Stimulated activated CD8-positive, alpha-beta memory T cell treated with anti-CD3 and anti-CD28 coated beads, Interleukin-4, amount 100 ng/mL, for 4 hours (primary cell): ENCODE data around the gene NUBP1.
A peak's percentile ranks its signal among the peaks of the same experiment; 100 is the strongest.
"Not testable (repeated sequence)": the region's sequence is repeated elsewhere in the genome, so short reads cannot be mapped to it uniquely, and the experiment has no call there.

ENCODE experiments used
- DNase-seq, 2 donors: peaks; one replicate each; pipeline ENCODE4 v3.0.0-alpha.2; 2020; ENCODE audit warnings: low read depth in 2 of 2, low spot score in 1 of 2

Gene NUBP1

DNA sequence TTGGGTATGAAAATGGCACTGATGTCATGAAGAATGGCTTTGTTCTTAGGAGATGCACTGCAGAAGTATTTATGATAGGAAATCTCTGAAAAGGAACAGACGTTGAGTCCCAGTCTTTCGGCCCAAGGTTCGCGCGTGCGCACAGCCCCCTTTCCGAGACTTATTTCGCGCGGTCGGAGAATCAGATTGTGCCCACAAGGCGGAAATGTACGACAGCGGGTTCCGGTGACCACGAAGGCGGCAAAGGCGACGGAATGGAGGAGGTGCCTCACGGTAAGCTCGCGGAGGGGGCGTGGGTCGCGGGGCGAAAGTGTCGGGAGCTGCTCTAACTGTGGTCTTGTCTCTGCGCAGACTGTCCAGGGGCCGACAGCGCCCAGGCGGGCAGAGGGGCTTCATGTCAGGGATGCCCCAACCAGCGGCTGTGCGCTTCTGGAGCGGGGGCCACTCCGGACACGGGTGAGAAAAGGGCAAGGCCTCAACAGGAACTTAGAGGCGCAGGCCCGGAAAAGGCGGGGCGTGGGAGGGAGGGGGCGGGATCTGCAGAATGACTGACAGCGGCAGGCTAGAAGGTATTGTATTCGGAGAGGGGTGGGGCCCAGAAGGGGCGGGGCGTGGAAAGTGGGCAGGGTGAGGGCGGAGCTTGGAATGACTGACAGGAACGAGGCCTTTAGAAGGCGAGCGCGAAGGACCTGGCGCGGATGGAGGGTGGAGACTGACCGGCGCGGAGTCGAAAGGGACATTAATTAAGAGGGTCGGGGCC, at the start of gene NUBP1:
TSS of gene NUBP1 (plus strand) at position 233 of the 760 bp plus-strand sequence. CDS start at position 255, 22 bp downstream.
- peak; percentile 99 to 100 for DNase-seq

DNA sequence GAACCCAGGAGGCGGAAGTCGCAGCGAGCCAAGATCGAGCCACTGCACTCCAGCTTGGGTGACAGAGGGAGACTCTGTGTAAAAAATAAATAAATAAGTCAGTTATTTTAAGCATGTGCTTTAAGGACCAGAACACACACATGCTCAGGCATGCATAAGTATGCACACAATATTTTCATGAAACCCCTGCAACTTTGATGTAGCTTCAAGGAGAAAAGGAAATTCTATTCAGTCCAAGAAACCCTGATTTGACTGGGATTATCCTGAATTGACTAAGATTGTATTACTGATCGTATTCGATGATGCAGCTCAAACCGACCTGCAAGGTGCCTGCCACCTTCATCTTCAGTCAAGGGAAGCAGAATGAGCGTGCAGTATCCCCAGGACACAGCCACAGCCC, 49.8 kb upstream of the NUBP1 start:
- DNase-seq: no peak

DNA sequence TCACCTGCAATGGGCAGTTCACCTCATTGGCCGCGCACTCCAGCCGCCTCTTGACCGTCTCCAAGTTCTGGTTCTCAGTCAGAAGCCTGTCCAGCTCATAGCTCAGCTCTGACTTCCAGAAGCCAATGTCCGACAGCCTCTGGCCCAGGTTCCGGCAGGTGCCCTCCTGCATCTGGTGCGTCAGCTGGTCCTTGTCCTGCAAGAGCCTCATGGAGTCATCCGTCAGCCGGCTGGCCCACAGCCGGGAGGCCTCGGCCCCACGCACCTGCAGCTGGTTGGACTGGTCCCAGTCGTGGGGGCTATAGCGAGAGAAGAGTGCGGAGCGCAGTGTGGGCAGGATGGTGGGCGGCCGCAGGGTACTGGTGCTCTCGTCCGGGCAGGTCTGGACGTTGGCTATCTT, 49.3 kb upstream of the NUBP1 start:
- no peak for DNase-seq

DNA sequence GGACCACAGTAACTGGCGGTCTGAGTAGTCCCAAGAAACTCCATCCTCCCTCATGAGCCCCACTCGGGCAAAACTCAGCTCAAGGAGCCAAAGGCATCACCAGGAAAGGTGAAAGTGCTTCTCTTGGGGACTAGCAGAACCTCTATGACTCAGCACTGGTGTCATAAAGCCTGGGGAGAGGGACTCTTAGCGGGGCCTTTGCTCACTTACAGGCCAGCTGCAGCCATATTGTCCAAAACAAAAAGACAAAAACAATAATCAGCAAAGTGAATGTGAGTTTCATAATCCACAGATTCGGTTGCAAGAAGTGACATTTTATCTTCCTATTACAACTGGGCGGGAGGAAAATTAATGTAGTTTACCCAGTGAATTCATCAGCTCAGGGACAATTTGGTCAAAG, 48.8 kb upstream of the NUBP1 start, which contains the start of gene TEKT5:
TSS of gene TEKT5 (minus strand) at position 101 of the 400 bp plus-strand sequence. CDS start at position 44, 57 bp downstream.
- DNase-seq: no peak

DNA sequence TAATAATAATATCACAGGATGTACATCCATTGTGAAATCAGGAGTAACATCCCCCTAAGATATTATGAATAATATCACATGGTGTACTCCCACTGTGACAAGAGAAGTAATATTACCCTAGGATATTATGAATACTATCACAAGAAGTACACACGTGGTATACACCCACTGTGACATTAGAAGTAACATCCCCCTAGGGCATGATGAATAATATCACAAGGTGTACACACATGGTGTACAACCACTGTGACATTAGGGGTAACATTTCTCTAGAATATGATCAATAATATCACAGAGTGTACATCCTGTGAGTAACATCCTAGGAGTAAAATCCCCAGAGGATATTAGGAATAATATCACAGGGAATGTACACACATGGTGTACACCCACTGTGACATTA, 43.9 kb upstream of the NUBP1 start:
- no peak for DNase-seq

DNA sequence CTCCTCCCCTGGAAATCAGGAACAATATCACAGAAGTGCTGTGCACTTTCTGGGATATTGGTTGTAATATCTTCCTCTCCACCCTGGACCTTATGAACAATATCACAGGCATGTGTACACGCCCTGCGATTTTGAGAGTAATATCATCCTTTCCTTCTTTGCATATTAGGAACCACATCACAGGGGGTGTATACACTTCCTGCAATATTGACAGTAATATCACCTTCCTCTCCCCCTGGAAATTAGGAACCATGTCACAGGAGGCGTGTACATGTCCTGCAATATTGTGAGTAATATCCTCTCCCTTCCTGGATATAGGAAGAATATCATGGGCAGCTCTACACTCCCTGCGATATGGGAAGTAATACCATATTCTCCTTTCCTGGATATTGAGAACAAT, 34.7 kb upstream of the NUBP1 start:
- no peak for DNase-seq

DNA sequence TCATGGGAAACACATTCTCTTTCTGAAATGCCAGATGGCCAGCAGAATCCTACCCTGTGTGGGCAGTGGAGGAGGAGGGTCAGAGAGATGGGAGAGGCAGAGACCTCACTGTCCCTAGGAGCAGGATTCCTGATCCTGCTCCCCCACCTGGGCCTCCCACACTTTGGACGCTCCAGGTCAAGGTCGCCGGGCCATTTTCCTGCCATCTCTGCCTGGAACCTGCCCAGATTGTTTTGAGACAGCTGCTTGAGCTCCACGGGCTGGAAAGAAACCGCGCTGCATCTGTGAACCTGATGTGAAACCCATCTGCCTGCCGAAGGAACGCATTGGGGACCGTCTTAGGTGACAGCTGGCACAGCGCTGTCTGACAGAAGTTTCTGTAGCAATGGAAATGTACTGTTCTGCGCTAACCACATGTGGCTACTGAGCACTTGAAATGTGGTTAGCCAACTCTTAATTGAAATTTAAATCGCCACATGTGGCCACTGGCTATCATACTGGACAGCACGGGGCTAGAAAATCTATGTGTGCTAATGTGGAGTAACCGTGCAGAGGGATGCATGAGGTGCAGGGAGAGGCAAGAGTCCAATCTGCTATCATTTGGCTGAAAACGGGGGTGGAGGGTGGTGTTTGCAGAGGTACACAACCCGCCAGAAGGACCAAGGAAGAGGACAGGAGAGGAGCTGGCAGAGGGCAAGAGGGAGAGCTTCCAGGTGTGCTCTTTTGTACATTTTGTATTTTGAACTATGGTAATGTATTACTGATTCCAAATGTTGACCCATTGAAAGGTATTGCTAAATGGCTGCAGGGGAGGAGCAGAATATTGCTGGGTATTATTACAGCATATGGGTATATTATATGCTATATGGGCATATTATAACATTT, 15.4 kb upstream of the NUBP1 start:
- no peak for DNase-seq

DNA sequence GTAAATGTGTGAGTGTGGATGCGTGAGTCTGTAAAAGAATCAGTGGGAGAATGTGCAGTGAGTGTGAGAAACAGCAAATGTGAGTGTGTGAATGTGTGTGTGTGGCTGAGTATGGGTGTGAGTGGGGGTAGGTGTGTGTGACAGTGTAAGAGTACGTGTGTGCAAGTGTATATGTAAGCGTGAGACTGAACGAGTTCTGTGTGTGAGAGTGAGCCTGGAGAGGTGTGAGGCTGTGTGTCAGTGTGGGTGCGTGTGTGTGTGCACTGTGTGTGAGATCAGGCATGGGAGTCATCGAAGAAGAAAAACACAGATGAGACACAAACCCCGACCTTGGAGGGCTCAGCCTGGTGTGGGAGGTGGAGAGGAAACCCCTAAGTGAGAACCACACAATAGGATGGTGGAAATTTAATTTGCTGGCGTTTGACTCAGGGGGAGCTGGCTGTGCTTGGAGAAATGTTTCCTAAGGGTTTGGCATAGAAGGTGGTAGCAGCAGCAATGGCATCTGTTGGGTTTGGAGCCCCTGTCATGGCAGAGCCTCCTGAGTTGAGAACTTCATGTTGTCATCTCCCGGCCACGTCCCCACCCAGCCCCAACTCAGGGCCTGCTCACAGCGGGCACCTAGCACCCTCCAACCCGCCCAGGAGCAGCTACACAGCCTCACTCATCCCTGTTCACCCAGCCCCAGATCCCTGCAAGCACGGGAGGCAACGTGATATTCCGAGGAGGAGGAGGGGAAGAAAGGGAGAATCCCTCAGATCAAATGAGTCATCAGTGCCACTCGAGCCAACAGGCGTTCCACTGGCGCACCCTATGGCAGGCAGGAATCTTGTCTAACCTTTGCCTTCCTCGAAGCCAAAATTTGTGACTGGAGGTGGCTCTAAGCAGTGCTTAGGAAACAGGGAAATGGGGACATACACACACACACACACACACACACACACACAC, 14.3 kb upstream of the NUBP1 start:
- DNase-seq: no peak

DNA sequence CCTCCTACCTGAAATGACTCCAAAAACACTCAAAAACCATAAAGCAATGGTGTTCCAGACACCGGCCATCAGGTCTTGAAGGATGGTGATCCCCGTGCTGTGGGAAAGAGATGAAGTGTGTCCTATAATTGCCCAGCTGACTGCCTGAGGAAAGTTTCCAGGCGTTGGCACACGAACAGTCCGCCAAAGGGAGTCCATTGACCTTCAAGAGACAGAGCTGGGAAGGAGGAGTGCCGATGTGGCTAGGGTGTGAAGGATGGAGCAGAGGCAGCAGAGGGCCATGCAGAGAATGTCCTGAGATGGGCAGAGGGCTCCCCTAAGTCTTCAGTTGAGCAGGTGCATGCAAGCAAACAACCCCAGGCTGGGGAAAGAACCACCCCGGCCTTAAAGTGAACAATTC, 11.9 kb upstream of the NUBP1 start:
- DNase-seq: no peak

DNA sequence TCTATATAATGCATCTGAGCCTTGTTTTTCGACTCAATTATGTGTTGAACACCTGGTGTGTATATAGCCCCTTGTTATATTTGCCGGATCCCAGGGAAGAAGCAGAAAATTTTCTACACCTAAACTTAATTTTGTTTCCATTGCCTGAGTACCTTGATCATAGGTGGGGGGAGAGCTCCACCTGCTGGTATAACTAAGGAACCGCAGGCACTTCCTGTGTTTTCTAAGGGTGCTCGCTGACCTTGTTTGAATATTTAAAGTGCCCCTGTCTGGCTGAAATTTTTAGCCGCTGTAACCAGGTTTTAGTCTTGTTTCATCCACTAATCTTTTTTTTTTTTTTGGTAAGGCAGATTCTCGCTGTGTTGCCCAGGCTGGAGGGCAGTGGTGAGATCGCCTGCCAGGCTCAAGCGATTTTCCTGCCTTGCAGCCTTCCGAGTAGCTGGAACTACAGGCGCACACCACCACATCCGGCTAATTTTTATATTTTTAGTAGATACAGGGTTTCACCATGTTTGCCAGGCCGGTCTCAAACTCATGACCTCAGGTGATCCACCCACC, 6.5 kb upstream of the NUBP1 start:
- DNase-seq: peak; percentile 32 to 44

DNA sequence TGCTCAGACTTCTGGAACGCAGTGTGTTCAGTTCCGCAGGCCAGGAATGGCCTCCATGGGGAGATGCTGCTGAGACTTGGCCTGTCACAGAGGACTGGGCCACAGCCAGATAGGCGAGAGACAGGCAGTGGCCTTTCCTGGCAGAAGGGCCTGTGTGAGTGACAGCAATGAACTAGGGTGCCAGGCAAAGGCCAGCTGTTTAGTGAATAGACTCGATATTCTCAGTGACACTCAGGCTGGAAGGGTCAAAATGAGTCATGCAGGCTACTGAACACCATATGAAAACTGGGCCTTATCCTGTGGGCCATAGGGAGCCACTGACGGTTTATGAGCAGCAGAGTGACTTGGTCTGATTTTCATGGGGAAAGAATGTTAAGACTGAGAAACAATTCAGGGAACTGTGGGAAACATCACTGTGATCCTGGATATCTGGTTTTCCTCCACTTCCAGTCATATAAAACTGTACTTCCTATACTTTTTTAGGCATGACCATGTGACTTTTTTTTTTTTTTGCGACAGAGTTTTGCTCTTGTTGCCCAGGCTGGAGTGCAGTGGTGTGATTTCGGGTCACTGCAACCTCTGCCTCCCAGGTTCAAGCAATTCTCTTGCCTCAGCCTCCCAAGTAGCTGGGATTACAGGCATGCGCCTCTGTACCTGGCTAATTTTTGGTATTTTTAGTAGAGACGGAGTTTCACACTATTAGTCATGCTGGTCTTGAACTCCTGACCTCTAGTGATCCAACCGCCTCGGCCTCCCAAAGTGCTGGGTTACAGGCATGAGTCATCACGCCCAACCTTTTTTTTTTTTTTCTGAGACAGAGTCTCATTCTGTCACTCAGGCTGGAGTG, 5.2 kb upstream of the NUBP1 start:
- peak in 1 of 2 donors; percentile 15 for DNase-seq

DNA sequence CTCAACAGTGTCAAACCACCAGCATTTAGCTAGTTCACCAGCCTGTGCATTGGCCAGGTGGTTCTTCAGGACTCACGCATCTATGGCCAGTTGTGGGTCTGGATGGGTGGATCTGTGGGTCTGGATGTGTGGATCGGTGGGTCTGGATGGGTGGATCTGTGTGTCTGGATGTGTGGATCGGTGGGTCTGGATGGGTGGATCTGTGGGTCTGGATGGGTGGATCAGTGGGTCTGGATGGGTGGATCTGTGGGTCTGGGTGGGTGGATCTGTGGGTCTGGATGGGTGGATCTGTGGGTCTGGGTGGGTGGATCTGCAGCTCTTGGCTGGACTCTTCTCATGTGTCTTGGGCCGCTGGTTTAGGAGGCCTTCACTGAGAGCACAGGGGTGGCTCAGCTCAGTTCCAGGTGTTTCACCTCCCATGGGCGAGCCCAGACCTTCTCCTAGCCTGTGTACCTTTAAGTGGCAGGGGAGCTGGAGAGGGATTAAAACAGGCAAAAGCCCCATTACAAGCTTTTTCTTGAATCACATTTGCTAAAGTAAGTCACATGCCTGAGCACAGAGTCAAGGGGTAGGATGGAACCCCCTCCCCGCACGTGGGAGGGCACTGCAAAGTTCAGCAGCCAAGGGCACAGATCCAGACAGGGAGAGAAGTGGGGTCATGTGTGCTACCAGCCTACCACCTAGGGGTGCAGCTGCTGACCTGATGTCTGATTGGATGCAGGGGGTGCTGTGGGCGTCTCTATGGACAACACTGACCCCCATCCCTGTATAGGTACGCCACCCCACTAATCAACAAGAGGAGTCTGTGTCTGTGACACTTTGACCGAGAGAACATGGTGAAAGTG, 3.4 kb upstream of the NUBP1 start:
- no peak for DNase-seq

DNA sequence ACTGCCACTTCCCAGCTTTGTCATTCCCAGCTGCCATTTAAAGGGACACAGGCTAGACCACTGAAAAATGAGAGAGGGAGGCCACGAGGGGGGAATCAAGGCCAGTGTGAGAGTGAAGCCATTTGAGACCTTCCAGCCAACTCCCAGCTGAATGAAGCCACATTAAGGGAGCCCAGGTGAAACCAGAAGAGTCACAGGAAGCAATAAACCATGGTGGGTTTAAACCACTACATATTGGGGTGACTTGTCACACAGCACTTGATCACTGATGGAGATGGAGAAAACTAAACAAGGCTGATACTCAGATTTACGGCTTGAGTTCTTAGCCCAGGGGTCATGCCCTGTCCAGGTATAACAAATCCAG, 2.8 kb upstream of the NUBP1 start:
- no peak for DNase-seq

DNA sequence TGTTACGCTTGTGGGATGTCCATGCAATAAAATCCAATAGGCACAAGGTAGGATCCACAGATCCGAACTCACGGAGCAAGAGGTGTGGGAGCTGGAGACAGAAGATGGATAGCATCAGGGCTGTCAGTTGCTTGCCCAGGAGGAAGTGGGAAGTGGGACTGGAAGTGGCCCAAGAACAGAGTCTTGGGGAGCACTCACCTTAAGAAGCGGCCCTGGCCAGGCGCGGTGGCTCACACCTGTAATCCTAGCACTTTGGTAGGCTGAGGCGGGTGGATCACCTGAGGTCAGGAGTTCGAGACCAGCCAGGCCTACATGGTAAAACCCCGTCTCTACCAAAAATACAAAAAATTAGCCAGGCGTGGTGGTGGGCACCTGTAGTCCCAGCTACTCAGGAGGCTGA, 2.4 kb upstream of the NUBP1 start:
- not testable (repeated sequence) for DNase-seq

DNA sequence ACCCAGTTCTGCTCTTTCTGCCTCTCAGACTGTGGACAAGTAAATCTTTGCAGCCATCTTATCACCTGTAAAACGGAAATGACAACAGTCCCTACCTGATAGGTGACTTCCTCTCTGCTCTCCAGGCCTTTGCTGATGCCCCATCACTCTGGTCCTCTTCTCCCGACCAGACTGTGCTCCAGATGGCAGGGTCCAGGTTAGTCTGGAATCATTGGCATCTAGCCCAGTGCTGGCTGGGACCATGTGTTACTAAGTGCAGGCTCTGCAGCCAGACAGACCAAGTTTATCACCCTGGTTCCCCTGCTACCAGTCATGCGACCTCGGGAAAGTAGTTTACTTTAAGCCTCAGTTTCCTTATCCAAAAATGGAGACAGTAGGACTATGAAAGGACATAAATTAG, 1.8 kb upstream of the NUBP1 start:
- no peak for DNase-seq

DNA sequence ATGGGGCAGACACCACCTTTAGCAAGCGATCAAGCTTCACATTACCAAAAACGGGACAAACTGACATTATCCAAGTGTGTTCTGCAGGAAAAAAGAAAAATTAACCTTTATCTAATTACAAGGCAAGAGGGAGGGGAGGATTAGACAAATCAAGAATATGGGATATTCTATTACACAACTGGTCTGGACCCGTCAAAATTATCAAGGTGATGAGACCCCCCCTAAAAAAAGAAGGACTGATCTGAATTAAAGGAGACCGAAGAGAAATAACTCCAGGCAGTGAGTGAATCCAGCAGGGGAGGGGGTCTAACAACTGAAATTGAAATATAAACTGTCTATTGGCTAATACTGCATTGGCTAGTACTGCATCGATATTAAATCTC, 424 bp upstream of the NUBP1 start:
- no peak for DNase-seq

DNA sequence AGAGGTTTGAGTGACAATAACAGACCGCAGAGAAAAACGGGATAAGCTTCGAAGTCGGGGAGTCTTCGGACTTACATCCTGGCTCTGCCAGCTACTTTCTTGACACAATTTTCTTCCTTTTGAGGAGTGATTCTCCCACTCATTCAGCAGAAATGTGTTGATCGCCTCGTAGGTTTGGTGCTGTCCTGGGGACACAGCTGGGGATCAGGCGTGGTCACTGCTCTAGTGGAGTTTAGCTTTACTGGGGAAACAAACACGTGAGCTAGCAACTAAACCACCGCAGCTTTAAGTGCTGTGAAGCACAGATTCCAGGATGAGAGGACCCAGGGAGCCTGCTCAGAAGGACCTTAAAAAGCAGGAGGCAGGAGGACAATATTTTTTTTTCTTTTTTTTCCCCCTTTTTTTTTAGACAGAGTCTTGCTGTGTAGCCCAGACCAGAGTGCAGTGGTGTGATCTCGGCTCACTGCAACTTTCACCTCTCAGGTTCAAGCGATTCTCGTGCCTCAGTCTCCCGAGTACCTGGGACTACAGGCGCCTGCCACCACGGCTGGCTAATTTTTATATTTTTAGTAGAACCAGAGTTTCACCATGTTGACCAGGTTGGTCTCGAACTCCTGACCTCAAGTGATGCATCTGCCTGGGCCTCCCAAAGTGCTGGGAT, 858 bp downstream of the NUBP1 start:
- no peak for DNase-seq

DNA sequence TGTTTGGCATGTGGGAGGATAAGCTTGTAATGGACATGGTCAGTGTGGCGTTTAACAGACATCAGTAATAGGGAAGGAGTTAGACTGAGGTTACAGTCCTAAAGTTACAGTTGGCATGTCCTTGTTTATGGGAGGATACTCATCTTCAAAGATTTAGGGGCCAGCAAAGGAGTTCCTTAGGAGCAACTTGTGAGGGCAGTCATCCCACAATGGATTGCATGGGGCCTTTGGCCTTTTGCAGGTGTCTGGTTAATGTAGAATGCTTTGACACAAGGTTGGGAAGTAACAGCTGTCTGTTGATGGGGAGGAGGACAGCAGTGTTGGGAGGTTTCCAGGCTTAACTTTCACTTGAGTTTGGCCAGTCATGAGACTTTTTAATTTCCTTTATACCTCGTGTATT, 2.2 kb downstream of the NUBP1 start:
- DNase-seq: no peak

DNA sequence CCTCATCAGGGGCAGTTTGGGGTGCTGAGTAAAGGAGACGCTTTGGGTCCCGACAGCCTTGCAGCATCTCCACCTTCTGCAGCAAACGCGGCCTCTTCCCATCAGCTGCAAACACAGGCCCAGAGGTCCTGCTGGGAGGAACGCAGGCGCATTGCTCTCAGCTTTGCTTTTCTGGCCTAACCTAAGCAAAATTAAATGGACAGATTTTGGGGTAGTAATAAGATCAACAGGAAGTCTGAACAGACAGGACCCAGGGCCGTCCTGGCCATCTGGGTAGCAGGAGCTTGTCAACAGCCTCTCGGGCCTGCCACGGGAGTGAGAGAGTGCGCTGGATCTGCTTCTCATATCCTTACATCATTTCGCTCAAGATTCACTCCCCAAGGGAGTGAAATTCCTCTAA, 7.2 kb downstream of the NUBP1 start:
- no peak for DNase-seq
